NCI-H2196 treated with DMSO at 0.1 percent for 48 hours (cell line): ENCODE measurements around the gene EFCAB8.
"Not testable (repeated sequence)": the region's sequence is repeated elsewhere in the genome, so short reads cannot be mapped to it uniquely, and the experiment has no call there.

Source experiments
- DNase-seq: peaks from one replicate; lab custom pipeline; 2025; ENCODE audit not compliant: unreplicated experiment; lab: John Stamatoyannopoulos, UW

The EFCAB8 gene

DNA sequence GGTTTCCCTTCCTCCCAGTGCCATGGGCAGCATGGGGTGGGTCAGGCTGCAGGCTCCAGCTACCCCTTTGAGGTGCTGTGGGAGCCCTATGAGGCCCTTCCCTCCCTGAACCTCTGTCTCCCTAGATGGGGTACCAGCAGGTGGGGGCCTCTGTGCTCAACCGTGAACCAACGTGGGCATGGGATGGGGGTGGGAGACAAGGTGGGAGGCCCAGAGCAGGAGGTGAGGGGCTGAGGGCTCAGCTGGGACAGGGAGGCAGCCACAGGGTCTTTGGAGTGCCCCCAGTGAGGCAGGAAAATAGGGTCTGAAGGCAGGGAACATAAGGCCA lies 112.2 kb downstream of the EFCAB8 start:
- no peak for DNase-seq

GRCh38 chr20:32971703-32972161 lies 113.0 kb downstream of the EFCAB8 start:
- no peak for DNase-seq

GRCh38 chr20:32972181-32973076 lies 113.7 kb downstream of the EFCAB8 start:
- DNase-seq = no peak

DNA sequence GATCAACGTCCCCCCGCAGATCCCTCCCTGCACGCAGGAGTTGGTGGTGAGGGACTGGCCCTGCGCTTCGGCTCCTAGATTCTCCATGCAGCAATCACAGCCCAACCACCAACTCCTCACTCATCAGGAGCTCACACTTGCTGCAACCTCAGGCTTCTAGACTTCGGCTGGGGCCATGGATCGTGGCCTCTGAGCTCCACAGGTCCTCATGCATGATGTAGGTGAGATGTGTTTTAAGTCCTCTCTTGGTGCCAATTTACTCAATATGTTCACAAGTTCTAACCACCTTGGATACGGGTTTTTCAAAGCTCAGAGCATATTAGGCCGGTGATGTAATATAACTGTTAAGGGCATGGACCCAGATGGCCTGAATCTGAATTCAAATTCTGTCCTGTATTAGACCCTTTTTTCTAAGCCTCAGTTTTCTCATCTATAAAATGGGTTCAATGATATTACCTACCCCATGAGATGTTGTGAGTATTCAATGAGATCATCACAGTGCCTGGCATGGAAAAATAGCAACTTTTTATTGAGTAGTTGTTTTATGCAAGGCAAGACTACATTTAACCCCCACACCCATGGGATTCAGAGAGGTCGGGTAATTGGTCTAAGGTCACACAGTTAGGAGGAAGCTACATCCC lies 114.5 kb downstream of the EFCAB8 start:
- DNase-seq = no peak

DNA sequence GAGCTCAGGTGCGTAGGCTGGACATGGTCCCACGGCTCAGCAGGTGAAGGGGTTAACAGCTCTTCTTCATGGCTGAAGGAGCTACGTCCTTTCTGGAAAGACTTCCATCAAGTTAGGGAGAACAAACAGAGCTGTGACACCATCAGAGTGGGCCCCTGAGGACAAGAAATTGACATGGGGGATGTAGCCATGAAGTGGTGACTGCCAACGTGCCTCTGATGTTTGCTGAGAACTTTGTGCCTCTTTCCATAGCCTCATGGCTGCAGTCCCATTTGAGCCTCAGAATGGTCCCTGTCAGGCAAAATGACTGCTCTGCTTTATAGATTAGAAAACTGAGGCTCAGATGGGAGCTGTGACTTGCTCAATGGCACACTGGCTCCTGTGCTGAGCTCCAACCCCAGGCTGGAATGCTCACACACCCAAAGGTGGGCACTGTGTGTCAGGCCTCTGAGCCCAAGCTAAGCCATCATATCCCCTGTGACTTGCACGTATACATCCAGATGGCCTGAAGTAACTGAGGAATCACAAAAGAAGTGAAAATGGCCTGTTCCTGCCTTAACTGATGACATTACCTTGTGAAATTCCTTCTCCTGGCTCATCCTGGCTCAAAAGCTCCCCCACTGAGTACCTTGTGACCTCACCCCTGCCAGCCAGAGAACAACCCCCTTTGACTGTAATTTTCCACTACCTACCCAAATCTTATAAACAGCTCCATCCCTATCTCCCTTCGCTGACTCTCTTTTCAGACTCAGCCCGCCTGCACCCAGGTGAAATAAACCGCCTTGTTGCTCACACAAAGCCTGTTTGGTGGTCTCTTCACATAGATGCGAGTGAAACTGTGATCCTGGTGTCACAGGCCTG lies 115.7 kb downstream of the EFCAB8 start:
- not testable (repeated sequence) for DNase-seq

DNA sequence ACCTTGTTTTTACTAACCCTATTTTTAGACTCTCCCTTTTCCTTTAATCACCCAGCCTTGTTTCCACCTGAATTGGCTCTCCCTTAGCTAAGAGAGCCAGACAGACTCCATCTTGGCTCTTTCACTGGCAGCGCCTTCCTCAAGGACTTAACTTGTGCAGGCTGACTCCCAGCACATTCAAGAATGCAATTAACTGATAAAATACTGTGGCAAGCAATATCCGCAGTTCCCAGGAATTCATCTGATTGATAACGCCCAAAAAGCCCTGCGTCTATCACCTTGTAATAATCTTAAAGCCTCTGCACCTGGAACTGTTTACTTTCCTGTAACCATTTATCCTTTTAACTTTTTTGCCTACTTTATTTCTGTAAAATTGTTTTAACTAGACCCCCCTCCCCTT lies 116.4 kb downstream of the EFCAB8 start:
- DNase-seq = not testable (repeated sequence)

GRCh38 chr20:32975698-32976674 lies 117.3 kb downstream of the EFCAB8 start:
- DNase-seq = no peak

GRCh38 chr20:32976746-32977145 lies 118.0 kb downstream of the EFCAB8 start:
- DNase-seq = no peak

- DNase-seq = no peak
Measured at GRCh38 chr20:32977281-32978008, 118.7 kb downstream of the EFCAB8 start.

DNA sequence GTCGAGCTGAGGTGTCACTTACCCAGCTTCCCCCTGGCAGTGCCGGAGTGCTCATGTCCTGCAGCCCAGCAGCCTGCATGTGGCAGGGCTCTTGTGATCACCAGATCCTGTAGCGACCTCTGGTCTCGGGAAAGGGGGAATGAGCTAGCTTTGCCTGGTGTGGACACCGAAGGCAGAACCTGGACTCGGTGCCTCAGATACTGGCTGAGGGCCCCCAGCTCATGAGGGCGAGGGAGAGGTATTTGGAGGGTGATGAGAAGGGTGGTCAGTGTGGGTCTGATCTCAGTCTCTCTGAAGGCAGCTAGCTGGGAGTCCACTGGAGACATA lies 119.2 kb downstream of the EFCAB8 start:
- no peak for DNase-seq

- DNase-seq = no peak
Measured at GRCh38 chr20:32979201-32979998, 120.7 kb downstream of the EFCAB8 start.

GRCh38 chr20:32980131-32980941 lies 121.6 kb downstream of the EFCAB8 start:
- no peak for DNase-seq

DNA sequence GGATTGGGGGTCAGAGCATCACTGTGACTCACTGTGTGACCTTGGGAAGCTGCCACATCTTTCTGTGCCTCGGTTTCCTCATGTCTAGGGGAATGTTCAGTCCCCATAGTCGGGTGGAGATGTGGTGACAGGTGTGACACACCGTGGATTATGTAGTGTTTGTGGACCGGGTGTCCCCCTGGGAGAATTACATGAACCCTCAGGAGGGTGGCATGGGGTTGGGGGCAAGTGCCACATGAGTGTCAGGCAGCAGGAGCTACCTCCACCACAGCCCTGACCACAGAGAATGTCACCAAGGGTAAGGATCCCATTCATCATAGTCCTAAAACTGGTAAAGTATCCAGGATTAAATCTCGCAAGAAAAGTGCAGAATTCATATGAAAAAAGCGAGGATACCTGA lies 122.3 kb downstream of the EFCAB8 start:
- no peak for DNase-seq

DNA sequence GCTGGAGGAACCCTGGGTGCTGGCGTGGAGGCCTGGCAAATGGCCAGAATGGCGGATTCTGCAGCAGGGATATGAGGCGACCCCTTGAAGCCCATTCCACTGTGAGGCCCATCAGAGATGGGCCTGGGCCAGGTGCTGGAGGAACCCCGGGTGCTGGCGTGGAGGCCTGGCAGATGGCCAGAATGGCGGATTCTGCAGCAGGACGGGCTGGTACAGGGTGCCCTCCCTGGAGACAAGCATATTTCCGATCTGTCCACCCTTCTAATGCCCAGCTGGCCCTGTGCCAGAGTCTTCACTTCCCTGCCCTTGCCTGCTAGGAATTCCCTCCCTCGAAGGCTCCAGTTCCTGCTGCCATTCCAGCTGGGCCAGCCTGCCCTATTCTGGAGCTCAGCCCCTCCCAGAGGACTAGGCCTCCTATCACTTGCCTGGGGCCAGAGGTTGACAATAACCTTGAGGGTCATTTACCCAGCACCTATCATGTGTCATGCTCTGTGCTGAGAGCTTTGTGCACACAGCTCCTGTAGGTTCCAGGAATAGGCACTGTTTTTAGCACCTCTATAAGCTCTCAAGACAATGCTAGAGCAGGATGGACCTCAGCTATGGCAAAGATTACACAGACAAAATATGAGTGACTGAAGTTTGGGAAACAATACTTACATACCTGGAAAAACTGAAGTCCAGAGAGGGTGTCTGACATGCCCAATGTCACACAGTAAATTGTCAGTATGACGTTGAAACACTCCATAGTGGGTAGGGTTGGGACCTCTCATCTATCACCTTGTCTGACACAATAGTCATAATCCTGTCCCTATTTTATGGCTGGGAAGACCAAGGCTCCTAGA lies 124.1 kb downstream of the EFCAB8 start:
- peak; percentile 66 for DNase-seq

DNA sequence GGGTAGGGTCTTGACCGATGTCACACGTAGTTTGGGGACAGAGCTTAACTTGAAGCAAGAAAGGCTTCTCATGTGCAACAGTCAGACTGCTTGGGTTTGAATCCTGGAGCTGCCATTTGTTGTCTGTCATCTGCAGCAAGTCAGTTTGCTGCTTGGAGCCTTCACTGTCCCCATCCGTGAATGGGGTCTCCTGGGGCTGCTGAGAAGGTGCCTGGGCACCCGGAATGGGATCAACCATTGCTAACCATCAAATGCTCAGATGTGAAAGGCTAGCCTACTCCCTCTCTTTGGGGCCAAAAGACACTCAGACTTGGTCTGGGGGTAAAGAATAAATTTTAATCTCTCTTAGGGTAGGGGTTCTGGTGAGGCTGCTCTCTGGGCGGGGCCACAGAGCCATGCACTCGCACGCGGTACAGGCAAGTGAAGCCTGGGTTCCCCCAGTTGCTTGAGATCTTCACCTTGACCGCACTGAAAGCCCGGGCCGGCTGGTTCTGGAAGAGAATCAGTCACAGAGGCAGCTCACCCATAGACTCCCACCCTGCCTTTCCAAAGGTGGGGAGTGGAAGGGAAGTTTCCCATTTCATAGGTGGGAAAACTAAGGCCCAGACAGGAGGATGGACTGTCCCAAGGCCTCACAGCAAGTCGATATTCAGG lies 124.9 kb downstream of the EFCAB8 start:
- no peak for DNase-seq

GRCh38 chr20:32984196-32984595 lies 125.5 kb downstream of the EFCAB8 start:
- DNase-seq = no peak
